ENCODE measurements around the gene NUMBL.
"Not testable (repeated sequence)": the region's sequence is repeated elsewhere in the genome, so short reads cannot be mapped to it uniquely, and the experiment has no call there.

Gene NUMBL

GRCh38 chr19:40690050-40690692, at the start of gene NUMBL:
NUMBL (minus strand) TSS chr19:40690651; CDS start chr19:40690483, 168 bp downstream.
- DNase-seq = peak in 1 of 56 donors; percentile 63

- no peak for DNase-seq
Measured at GRCh38 chr19:40739030-40739839, 48.8 kb upstream of the NUMBL start.

GRCh38 chr19:40737102-40737644, 46.7 kb upstream of the NUMBL start:
- no peak for DNase-seq

- no peak for DNase-seq
Measured at GRCh38 chr19:40736661-40737060, 46.2 kb upstream of the NUMBL start.

GRCh38 chr19:40735013-40735771, 44.7 kb upstream of the NUMBL start:
- DNase-seq = no peak

- no peak for DNase-seq
Measured at GRCh38 chr19:40733149-40733548, 42.7 kb upstream of the NUMBL start.

- not testable (repeated sequence) for DNase-seq
Measured at GRCh38 chr19:40732304-40732703, 41.9 kb upstream of the NUMBL start.

GRCh38 chr19:40730065-40730464, 39.6 kb upstream of the NUMBL start:
- not testable (repeated sequence) for DNase-seq

- no peak for DNase-seq
Measured at GRCh38 chr19:40726279-40726678, 35.8 kb upstream of the NUMBL start.

- no peak for DNase-seq
Measured at GRCh38 chr19:40724855-40725254, 34.4 kb upstream of the NUMBL start.

GRCh38 chr19:40724315-40724714, 33.9 kb upstream of the NUMBL start:
- DNase-seq = no peak

- DNase-seq = no peak
Measured at GRCh38 chr19:40723661-40724254, 33.3 kb upstream of the NUMBL start.

- peak in 2 of 56 donors; percentile 8 to 33 for DNase-seq
Measured at GRCh38 chr19:40721936-40722661, 31.6 kb upstream of the NUMBL start.

- no peak for DNase-seq
Measured at GRCh38 chr19:40721140-40721486, 30.7 kb upstream of the NUMBL start.

- no peak for DNase-seq
Measured at GRCh38 chr19:40719414-40719894, 29.0 kb upstream of the NUMBL start.

GRCh38 chr19:40718774-40719391, 28.4 kb upstream of the NUMBL start:
- peak in 13 of 56 donors; percentile 5 to 36 (median 14) for DNase-seq

GRCh38 chr19:40717880-40718773, 27.7 kb upstream of the NUMBL start:
- peak in 3 of 56 donors; percentile 9 to 23 (median 22) for DNase-seq

GRCh38 chr19:40717325-40717879, 27.0 kb upstream of the NUMBL start:
- peak in 14 of 56 donors; percentile 16 to 58 (median 44) for DNase-seq
